Nephron progenitor cell (in vitro differentiated cells): ENCODE data around the gene ZNF717.

Experiments
- DNase-seq: peaks from one replicate; pipeline ENCODE4 v3.0.0; 2021
- H3K27ac Mint-ChIP-seq: 2 replicates; pipeline ENCODE4 v1.8.0; 2021; ENCODE audit warnings: mild to moderate bottlenecking, moderate library complexity, mixed read lengths
- H3K27me3 Mint-ChIP-seq: 2 replicates; pipeline ENCODE4 v1.8.0; 2021; ENCODE audit warnings: mild to moderate bottlenecking, low read depth, mixed read lengths; ENCODE audit not compliant: poor library complexity
- H3K36me3 Mint-ChIP-seq: 2 replicates; pipeline ENCODE4 v1.8.0; 2021; ENCODE audit warnings: low read depth, mixed read lengths
- H3K4me1 Mint-ChIP-seq: 2 replicates; pipeline ENCODE4 v1.8.0; 2021; ENCODE audit warnings: mixed read lengths
- H3K4me3 Mint-ChIP-seq: 2 replicates; pipeline ENCODE4 v1.8.0; 2021; ENCODE audit warnings: mild to moderate bottlenecking, moderate library complexity, mixed read lengths
- H3K9me3 Mint-ChIP-seq: 2 replicates; pipeline ENCODE4 v1.8.0; 2021; ENCODE audit warnings: mild to moderate bottlenecking, moderate library complexity, mixed read lengths
- TF ChIP-seq, protein P1 (sequence below): fragments of 200-600 bp; sonication (generic); IDR thresholded peaks from 2 replicates; pipeline ENCODE4 v1.5.0; 2021; ENCODE audit warnings: antibody characterized with exemption

The ZNF717 gene

DNA sequence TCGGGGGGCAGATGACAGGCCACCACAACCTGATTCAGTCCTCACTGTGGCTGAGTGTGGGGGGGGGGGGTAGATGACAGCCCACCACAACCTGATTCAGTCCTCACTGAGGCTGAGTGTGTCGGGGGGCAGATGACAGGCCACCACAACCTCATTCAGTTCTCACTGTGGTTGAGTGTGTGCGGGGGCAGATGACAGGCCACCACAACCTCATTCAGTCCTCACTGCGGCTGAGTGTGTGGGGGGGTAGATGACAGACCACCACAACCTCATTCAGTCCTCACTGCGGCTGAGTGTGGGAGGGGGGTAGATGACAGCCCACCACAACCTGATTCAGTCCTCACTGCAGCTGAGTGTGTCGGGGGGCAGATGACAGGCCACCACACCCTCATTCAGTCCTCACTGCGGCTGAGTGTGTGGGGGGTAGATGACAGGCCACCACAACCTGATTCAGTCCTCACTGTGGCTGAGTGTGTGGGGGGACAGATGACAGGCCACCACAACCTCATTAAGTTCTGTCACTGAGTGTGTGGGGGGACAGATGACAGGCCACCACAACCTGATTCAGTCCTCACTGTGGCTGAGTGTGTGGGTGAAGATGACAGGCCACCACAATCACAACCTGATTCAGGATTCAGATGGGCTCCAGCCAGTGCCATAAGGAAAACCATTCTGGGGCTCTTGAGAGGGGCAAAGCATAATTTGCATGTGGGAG is 16.9 kb downstream of the ZNF717 start:
- peaks cover 90% of the 10 kb centered on the region for H3K9me3 Mint-ChIP-seq
- H3K27me3 Mint-ChIP-seq, result no peaks in the 10 kb centered on the region
- TF ChIP-seq, protein P1, sequence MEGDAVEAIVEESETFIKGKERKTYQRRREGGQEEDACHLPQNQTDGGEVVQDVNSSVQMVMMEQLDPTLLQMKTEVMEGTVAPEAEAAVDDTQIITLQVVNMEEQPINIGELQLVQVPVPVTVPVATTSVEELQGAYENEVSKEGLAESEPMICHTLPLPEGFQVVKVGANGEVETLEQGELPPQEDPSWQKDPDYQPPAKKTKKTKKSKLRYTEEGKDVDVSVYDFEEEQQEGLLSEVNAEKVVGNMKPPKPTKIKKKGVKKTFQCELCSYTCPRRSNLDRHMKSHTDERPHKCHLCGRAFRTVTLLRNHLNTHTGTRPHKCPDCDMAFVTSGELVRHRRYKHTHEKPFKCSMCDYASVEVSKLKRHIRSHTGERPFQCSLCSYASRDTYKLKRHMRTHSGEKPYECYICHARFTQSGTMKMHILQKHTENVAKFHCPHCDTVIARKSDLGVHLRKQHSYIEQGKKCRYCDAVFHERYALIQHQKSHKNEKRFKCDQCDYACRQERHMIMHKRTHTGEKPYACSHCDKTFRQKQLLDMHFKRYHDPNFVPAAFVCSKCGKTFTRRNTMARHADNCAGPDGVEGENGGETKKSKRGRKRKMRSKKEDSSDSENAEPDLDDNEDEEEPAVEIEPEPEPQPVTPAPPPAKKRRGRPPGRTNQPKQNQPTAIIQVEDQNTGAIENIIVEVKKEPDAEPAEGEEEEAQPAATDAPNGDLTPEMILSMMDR, result no peak
- DNase-seq, result no peak
- no peak overlapping the region for H3K27ac Mint-ChIP-seq
- no peaks in the 10 kb centered on the region for H3K4me1 Mint-ChIP-seq
- peaks cover 90% of the 10 kb centered on the region for H3K36me3 Mint-ChIP-seq
- no peak overlapping the region for H3K4me3 Mint-ChIP-seq

DNA sequence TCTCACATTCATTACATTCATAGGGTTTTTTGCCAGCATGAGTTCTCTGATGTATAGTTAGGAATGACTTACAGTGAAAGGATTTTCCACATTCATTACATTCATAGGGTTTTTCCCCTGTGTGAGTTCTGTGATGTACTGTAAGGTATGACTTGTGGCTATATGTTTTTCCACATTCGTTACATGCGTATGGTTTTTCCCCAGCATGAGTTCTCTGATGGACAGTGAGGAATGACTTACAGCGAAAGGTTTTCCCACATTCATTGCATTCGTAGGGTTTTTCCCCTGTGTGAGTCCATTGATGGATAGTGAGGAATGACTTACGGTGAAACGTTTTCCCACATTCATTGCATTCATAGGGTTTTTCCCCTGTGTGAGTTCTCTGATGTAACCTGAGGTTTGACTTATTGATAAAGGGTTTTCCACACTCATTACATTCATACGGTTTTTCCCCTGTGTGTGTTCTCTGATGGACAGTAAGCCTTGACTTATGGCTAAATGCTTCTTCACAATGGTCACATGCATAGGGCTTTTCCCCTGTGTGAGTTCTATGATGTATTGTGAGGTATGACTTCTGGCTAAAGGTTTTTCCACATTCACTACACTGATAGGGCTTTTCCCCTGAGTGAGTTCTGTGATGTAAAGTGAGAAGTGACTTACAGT is 47.4 kb downstream of the ZNF717 start:
- H3K4me1 Mint-ChIP-seq, result no peaks in the 10 kb centered on the region
- peaks cover 99% of the 10 kb centered on the region for H3K9me3 Mint-ChIP-seq
- no peaks in the 10 kb centered on the region for H3K27me3 Mint-ChIP-seq
- H3K27ac Mint-ChIP-seq, result no peak overlapping the region
- TF ChIP-seq, protein P1, result no peak
- H3K4me3 Mint-ChIP-seq, result no peak overlapping the region
- DNase-seq, result no peak
- peaks cover 89% of the 10 kb centered on the region for H3K36me3 Mint-ChIP-seq

DNA sequence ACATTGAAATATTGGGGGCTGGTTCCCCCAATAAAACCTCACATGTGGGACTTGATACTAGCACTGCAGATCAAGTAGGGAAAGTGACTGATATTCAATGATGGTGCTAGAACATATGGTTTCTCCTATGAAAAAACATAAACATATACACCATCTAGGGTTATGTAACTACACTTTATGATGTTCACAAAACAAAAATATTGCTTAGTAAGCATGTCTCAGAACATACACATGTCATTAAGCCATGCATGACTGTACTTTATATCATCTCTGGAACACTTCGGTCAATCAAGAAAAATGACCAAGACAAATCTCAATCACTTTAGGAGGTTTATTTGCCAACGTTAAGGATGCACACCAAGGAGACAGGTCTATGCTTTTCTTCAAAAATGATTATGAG is 57.4 kb downstream of the ZNF717 start:
- Mint-ChIP-seq H3K4me3 (no peak overlapping the region), H3K36me3 (peaks cover 91% of the 10 kb centered on the region)

DNA sequence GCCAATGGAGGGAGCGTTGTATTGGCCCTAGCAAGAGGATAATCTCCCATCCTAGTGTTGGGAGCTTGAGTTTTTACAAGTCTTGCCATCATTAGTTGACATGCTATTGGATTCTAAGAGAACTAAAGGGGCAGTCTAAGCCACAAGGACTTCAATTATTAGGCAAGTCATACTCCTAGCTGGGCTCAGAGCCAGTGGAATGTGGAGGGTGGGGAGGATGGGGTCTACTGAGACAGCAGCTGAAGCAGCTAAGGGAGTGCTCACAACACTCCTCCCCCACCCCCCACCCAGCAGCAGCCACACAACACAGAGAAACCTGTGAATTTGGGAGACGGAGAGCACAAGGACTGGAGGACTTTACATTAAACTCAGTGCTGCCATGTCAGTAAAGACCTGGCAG is 93.3 kb downstream of the ZNF717 start:
- DNase-seq, result no peak
- H3K36me3 Mint-ChIP-seq, result peaks cover 15% of the 10 kb centered on the region
- TF ChIP-seq, protein P1, result no peak

More for the DNA sequence above, 57.4 kb downstream of the ZNF717 start:
- H3K9me3 Mint-ChIP-seq, result peaks cover 95% of the 10 kb centered on the region
- no peaks in the 10 kb centered on the region for H3K27me3 Mint-ChIP-seq
- no peak overlapping the region for H3K27ac Mint-ChIP-seq
- no peak for DNase-seq
- no peaks in the 10 kb centered on the region for H3K4me1 Mint-ChIP-seq
- TF ChIP-seq, protein P1, result no peak

DNA sequence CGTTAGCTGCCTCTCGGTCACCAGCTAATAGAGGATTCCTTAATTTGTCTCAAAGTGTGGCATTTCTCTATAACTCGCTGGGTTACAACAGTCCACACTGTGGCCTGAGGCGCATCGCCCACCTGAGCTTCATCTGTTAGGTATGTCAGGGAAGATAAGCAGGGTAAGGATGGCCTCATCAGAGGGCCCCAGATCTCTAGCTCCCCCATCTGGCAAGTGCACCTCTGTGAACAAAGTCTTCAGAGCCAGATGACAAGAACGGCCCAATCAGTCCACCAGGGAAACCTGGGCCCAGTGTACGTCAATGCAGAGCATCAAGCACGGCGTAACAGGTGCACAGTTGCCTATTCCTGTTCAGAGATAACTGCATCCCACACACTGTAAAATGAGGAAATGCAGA is 98.0 kb downstream of the ZNF717 start:
- no peak overlapping the region for H3K27ac Mint-ChIP-seq
- H3K4me3 Mint-ChIP-seq, result no peak overlapping the region
- no peaks in the 10 kb centered on the region for H3K4me1 Mint-ChIP-seq
- peaks cover 35% of the 10 kb centered on the region for H3K9me3 Mint-ChIP-seq
- no peak for DNase-seq
- TF ChIP-seq, protein P1, result no peak
- no peaks in the 10 kb centered on the region for H3K27me3 Mint-ChIP-seq
- peaks cover 15% of the 10 kb centered on the region for H3K36me3 Mint-ChIP-seq

More for the DNA sequence above, 93.3 kb downstream of the ZNF717 start:
- no peaks in the 10 kb centered on the region for H3K4me1 Mint-ChIP-seq
- H3K9me3 Mint-ChIP-seq, result peaks cover 29% of the 10 kb centered on the region
- H3K4me3 Mint-ChIP-seq, result no peak overlapping the region
- no peak overlapping the region for H3K27ac Mint-ChIP-seq
- no peaks in the 10 kb centered on the region for H3K27me3 Mint-ChIP-seq
